ENCODE data around the gene ANKRD34A. TPM values are rescaled to one million over a fixed set of nuclear protein-coding genes. Genes with fewer than 3 reads are reported as not detected.
A peak's percentile ranks its signal among the peaks of the same experiment; 100 is the strongest.
"Not testable (repeated sequence)": the region's sequence is repeated elsewhere in the genome, so short reads cannot be mapped to it uniquely, and the experiment has no call there.

Gene ANKRD34A
- total RNA-seq, 1 donor, result 1.3 TPM

- DNase-seq (ENCODE audit: low read depth), result no peak
- TF ChIP-seq CTCF (IDR thresholded peaks at IDR 0.05; ENCODE audit: insufficient read depth, low read depth, low read length), result no peak
Measured at GRCh38 chr1:145927916-145928643, 36.3 kb downstream of the ANKRD34A start.

DNA sequence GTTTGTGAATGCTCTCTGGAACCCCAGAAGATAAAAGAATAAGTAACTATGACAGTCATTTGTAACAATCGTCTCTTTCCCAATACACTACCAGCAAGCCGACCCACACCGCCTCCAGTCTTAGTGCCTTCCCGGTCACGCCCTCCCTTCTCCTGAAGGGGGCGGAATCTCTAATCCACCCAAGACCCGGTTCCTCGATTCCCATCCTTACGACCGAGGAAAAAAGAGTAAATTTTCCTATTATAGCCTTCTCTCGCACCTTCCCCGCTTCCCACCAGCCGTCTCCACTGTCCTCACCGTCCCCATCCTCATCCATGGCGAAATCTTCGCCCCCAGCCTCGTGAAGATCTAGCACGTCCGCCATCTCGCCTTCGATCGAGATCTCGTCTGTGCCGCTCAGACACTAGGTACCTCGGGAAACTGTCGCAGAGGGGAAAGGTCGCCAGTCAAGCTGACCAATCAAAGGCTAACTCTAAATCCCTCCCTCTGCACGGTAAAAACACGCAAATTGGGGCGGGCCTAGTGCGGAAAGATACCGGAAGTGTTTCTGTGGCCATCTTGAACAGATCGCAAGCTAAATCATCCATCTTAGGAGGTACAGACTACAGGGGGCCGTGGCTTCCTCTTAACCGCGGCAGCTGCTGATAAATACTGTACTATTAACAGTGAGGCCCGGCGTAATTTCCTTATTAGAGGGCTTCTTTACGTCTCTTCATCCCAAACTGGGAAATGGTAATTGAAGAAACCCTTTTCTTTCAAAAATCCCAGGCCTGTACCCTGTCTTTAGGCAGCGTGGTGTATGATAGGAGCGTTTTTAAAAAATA lies 37.1 kb downstream of the ANKRD34A start, which contains the start of gene RBM8A:
Gene RBM8A (minus strand): TSS at position 422 of the 824 bp plus-strand sequence. CDS start 58 bp downstream, at position 364.
- peak; percentile 99 for DNase-seq (ENCODE audit: low read depth)
- TF ChIP-seq CTCF (IDR thresholded peaks at IDR 0.05; ENCODE audit: insufficient read depth, low read depth, low read length), result peak; percentile 72
- peak within 1 kb of the TSS; percentile 88 for H3K4me3 ChIP-seq (ENCODE audit: low read depth, low read length)

More at GRCh38 chr1:145927916-145928643, 36.3 kb downstream of the ANKRD34A start:
- peak overlapping the region; percentile 88 for H3K4me3 ChIP-seq (ENCODE audit: low read depth, low read length)

DNA sequence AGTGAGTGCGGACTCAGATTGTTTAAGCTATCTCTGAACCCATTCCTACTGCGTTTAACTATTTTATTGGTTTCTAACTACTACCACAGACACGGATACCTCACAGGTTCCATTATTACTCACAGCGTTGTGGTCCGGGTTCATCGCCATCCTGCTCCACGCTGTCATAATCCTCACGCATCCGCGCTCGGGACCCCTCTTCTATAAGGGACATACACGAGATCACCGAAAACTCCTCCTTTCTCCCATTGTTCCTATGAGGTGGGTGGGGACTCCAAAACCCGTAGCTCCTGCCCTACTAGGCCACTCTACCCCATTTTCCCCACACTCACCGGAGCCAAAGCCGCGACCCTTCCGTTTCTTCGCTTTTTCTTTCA lies 37.7 kb downstream of the ANKRD34A start:
- no peak for TF ChIP-seq CTCF (IDR thresholded peaks at IDR 0.05; ENCODE audit: insufficient read depth, low read depth, low read length)
- no peak for DNase-seq (ENCODE audit: low read depth)
- H3K4me3 ChIP-seq (ENCODE audit: low read depth, low read length), result peak overlapping the region; percentile 88

DNA sequence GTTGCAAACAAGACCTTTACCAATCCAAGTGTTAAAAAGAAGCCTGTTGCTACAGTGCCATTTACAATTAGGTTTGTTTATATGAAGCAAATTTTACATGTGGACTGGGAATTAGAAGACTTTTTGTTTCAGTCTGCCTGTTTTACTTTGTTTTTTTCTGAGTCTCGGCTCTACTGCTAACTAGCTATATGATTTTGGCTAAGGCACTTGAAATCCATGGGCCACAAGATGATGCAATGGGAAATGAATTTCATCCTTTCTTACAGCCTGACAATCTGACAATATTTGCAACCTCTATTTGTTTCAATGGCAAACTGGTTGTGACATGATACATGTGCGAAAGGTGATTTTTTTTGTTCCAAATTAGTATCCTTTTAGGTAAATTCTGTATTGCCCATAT lies 42.1 kb downstream of the ANKRD34A start:
- H3K4me3 ChIP-seq (ENCODE audit: low read depth, low read length), result no peak overlapping the region
- no peak for DNase-seq (ENCODE audit: low read depth)
- TF ChIP-seq CTCF (IDR thresholded peaks at IDR 0.05; ENCODE audit: insufficient read depth, low read depth, low read length), result no peak

DNA sequence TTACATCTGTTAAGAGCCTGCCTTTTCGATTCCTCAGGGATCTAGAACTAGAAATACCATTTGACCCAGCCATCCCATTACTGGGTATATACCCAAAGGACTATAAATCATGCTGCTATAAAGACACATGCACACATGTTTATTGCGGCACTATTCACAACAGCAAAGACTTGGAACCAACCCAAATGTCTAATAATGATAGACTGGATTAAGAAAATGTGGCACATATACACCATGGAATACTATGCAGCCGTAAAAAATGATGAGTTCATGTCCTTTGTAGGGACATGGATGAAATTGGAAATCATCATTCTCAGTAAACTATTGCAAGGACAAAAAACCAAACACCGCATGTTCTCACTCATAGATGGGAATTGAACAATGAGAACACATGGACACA lies 44.1 kb downstream of the ANKRD34A start:
- H3K4me3 ChIP-seq (ENCODE audit: low read depth, low read length); DNase-seq (ENCODE audit: low read depth): not testable (repeated sequence)

DNA sequence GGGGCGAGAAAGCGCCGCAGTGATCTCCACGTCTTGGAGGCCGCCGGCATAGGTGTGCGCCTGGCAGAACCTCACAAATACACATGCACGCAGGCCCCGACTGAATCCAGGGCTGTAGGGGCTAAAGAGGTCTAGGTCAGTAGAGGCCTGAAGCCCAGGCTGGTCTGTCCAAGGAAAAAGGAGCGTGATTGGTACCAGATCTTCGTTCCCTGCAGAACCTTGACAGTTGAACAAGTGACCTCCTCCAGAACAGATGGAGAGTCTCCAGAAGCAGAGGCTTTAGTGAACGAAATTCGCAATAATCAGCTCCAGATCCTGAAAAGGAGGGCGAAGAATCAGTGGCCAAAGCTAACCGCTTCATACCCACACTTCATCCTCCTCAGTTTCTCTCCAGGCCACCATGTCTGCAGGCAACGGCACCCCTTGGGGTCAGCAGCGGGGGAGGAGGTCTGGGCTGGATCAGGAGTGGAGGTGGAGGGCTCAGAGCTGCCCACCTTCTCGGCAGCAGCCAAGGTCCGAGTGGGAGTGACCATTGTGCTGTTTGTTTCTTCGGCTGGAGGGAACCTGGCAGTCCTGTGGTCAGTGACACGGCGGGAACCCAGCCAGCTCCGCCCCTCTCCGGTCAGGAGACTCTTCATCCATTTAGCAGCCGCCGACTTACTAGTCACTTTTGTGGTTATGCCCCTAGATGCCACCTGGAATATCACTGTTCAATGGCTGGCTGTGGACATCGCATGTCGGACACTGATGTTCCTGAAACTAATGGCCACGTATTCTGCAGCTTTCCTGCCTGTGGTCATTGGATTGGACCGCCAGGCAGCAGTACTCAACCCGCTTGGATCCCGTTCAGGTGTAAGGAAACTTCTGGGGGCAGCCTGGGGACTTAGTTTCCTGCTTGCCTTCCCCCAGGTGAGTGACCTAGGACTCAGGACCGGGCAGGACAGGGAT lies 45.1 kb downstream of the ANKRD34A start:
- peak overlapping the region; percentile 88 for H3K4me3 ChIP-seq (ENCODE audit: low read depth, low read length)
- DNase-seq (ENCODE audit: low read depth), result peak; percentile 50
- no peak for TF ChIP-seq CTCF (IDR thresholded peaks at IDR 0.05; ENCODE audit: insufficient read depth, low read depth, low read length)

Measured in fibroblast of villous mesenchyme (primary cell).